ENCODE results near the gene EAF2. TPM values are rescaled to one million over a fixed set of nuclear protein-coding genes. Genes with fewer than 3 reads are reported as not detected.

The EAF2 gene
- total and polyA plus RNA-seq, 12 donors, result 1.8 to 7.4 (median 3.5) TPM

GRCh38 chr3:121796970-121797369 lies 38.0 kb upstream of the EAF2 start:
- ATAC-seq, result no peak
- no peak overlapping the region for H3K4me3 ChIP-seq

GRCh38 chr3:121800906-121801305 lies 34.1 kb upstream of the EAF2 start:
- Histone ChIP-seq H3K36me3 (peaks cover 0 to 59% (median 5%) of the 10 kb centered on the region in 9 donors), H3K4me3 (no peak overlapping the region), H3K27ac (no peak overlapping the region), H3K9me3 (no peaks in the 10 kb centered on the region), H3K4me1 (no peaks in the 10 kb centered on the region), H3K27me3 (no peaks in the 10 kb centered on the region)
- ATAC-seq (no peak), DNase-seq (no peak)
- TF ChIP-seq CTCF (IDR thresholded peaks at IDR 0.05), result no peak
- intact Hi-C loops (cut with DNase I), result no loop called here

More at GRCh38 chr3:121796970-121797369, 38.0 kb upstream of the EAF2 start:
- peaks cover 0 to 7% (median 0%) of the 10 kb centered on the region in 9 donors for H3K4me1 ChIP-seq
- H3K9me3 ChIP-seq, result no peaks in the 10 kb centered on the region
- no peak for DNase-seq
- WGBS, 2 donors, result 47 to 52% methylated on average over 1 of the region's 1 CpG
- peaks cover 0 to 61% (median 9%) of the 10 kb centered on the region in 9 donors for H3K36me3 ChIP-seq
- no peak overlapping the region for H3K27ac ChIP-seq
- no peaks in the 10 kb centered on the region for H3K27me3 ChIP-seq
- TF ChIP-seq CTCF (IDR thresholded peaks at IDR 0.05), result no peak
- intact Hi-C loops (cut with DNase I), result no loop called here

GRCh38 chr3:121803771-121804320 lies 31.2 kb upstream of the EAF2 start:
- no peak for ATAC-seq
- H3K27me3 ChIP-seq, result no peaks in the 10 kb centered on the region
- 96 to 97% methylated on average over 2 of the region's 2 CpGs for WGBS, 2 donors
- no peak overlapping the region for H3K4me3 ChIP-seq
- intact Hi-C loops (cut with DNase I), result no loop called here
- no peak for TF ChIP-seq CTCF (IDR thresholded peaks at IDR 0.05)
- no peaks in the 10 kb centered on the region for H3K9me3 ChIP-seq
- no peaks in the 10 kb centered on the region for H3K4me1 ChIP-seq
- H3K27ac ChIP-seq, result no peak overlapping the region
- peaks cover 0 to 65% (median 15%) of the 10 kb centered on the region in 9 donors for H3K36me3 ChIP-seq
- DNase-seq, result no peak

GRCh38 chr3:121809249-121809648 lies 25.8 kb upstream of the EAF2 start:
- Histone ChIP-seq H3K4me1 (no peaks in the 10 kb centered on the region), H3K27ac (no peak overlapping the region), H3K27me3 (no peaks in the 10 kb centered on the region), H3K9me3 (no peaks in the 10 kb centered on the region), H3K36me3 (peaks cover 0 to 78% (median 15%) of the 10 kb centered on the region in 9 donors), H3K4me3 (no peak overlapping the region)
- no peak for TF ChIP-seq CTCF (IDR thresholded peaks at IDR 0.05)
- intact Hi-C loops (cut with DNase I), result no loop called here
- DNase-seq, result no peak
- ATAC-seq, result no peak
- WGBS, 2 donors, result 41 to 61% methylated on average over 1 of the region's 1 CpG
